ENCODE measurements around the gene SLC19A1.

SLC19A1 gene

GRCh38 chr21:45551783-45552695 lies 9.8 kb upstream of the SLC19A1 start:
- DNase-seq (ENCODE audit: low read depth) = no peak
- no peak overlapping the region for H3K4me3 ChIP-seq (ENCODE audit: low read length)
- TF ChIP-seq CTCF (conservative IDR thresholded peaks at IDR 0.05; ENCODE audit: low read length) = no peak

- H3K4me3 ChIP-seq (ENCODE audit: low read length) = no peak overlapping the region
- DNase-seq (ENCODE audit: low read depth) = peak; percentile 59
- no peak for TF ChIP-seq CTCF (conservative IDR thresholded peaks at IDR 0.05; ENCODE audit: low read length)
Observed at GRCh38 chr21:45551316-45551715, 9.1 kb upstream of the SLC19A1 start.

GRCh38 chr21:45550522-45551210 lies 8.4 kb upstream of the SLC19A1 start:
- DNase-seq (ENCODE audit: low read depth) = peak; percentile 17

GRCh38 chr21:45549626-45550463 lies 7.6 kb upstream of the SLC19A1 start:
- no peak for DNase-seq (ENCODE audit: low read depth)
- no peak overlapping the region for H3K4me3 ChIP-seq (ENCODE audit: low read length)
- no peak for TF ChIP-seq CTCF (conservative IDR thresholded peaks at IDR 0.05; ENCODE audit: low read length)

More at GRCh38 chr21:45550522-45551210, 8.4 kb upstream of the SLC19A1 start:
- TF ChIP-seq CTCF (conservative IDR thresholded peaks at IDR 0.05; ENCODE audit: low read length) = no peak
- no peak overlapping the region for H3K4me3 ChIP-seq (ENCODE audit: low read length)

GRCh38 chr21:45548711-45549491 lies 6.7 kb upstream of the SLC19A1 start:
- no peak for DNase-seq (ENCODE audit: low read depth)
- TF ChIP-seq CTCF (conservative IDR thresholded peaks at IDR 0.05; ENCODE audit: low read length) = no peak

GRCh38 chr21:45547545-45547900 lies 5.3 kb upstream of the SLC19A1 start:
- TF ChIP-seq CTCF (conservative IDR thresholded peaks at IDR 0.05; ENCODE audit: low read length) = no peak
- DNase-seq (ENCODE audit: low read depth) = no peak

More at GRCh38 chr21:45548711-45549491, 6.7 kb upstream of the SLC19A1 start:
- H3K4me3 ChIP-seq (ENCODE audit: low read length) = no peak overlapping the region

More at GRCh38 chr21:45547545-45547900, 5.3 kb upstream of the SLC19A1 start:
- no peak overlapping the region for H3K4me3 ChIP-seq (ENCODE audit: low read length)
